Inflammatory macrophage treated with lipopolysaccharide for 1 hour (primary cell): ENCODE measurements around the gene SEPTIN10.

Experiments
- DNase-seq, 2 donors: peaks; one replicate each; pipeline ENCODE4 v3.0.0-alpha.2; 2020 to 2022

The SEPTIN10 gene

DNA sequence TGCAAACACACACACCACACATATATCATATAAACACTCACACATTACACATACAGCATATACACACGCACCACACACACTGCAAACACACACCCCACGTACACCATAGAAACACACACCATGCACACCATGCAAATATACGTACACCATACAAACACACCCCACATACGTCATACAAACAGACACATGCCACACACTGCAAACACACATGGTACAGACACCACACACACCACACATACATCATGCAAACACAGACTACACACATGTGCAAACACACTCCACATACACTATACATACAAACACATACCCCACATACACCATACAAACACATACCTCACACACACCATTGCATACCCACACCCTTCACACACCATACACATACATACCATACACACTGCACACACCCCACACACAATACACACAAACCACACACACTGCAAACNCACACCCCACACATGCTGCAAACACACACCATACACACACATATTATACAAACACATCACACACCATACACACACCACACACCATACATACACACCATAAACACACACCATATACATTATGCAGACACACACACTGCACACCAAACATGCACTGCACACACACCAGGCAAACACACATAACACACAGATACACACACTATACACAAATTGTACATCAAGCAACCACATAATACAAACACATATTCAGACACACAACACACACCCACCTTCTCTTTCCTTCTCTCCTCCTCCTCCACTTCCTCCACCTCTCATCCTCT is 120.4 kb downstream of the SEPTIN10 start:
- no peak for DNase-seq
